ENCODE results near the gene NR1D1. TPM values are rescaled to one million over a fixed set of nuclear protein-coding genes. Genes with fewer than 3 reads are reported as not detected.

Gene NR1D1
- total and polyA plus RNA-seq, 4 donors = 3.2 to 19.6 (median 14.1) TPM

DNA sequence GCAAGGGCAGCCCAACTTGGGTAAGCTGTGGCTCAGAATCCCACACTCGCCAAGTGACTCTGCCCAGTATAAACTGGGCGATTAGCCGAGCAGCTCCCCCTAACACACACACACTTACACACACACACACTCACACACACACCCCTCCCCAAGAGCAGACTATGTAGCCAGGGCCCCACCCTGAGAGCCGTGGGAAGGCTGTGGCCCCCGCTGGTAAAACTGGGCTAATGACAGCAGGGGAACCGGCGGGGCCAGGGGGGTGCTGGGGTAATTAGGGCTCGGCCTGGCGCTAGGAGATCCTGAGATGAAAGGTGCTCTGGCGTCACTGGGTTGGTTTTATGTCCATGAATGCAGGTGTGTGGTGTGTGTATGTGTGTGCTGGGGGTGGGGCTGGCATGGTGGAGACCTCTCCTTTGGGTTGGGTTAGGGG, 38.8 kb downstream of the NR1D1 start:
- H3K36me3 ChIP-seq (ENCODE audit: control insufficient read depth in 4 of 4, insufficient read depth in 4 of 4, low read length in 4 of 4) = no peaks in the 10 kb centered on the region
- peaks cover 12 to 30% (median 19%) of the 10 kb centered on the region in 5 donors for H3K4me1 ChIP-seq (ENCODE audit: control insufficient read depth in 5 of 5, insufficient read depth in 5 of 5, low read length in 5 of 5)
- TF ChIP-seq, protein P1, sequence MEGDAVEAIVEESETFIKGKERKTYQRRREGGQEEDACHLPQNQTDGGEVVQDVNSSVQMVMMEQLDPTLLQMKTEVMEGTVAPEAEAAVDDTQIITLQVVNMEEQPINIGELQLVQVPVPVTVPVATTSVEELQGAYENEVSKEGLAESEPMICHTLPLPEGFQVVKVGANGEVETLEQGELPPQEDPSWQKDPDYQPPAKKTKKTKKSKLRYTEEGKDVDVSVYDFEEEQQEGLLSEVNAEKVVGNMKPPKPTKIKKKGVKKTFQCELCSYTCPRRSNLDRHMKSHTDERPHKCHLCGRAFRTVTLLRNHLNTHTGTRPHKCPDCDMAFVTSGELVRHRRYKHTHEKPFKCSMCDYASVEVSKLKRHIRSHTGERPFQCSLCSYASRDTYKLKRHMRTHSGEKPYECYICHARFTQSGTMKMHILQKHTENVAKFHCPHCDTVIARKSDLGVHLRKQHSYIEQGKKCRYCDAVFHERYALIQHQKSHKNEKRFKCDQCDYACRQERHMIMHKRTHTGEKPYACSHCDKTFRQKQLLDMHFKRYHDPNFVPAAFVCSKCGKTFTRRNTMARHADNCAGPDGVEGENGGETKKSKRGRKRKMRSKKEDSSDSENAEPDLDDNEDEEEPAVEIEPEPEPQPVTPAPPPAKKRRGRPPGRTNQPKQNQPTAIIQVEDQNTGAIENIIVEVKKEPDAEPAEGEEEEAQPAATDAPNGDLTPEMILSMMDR (IDR thresholded peaks at IDR 0.05; ENCODE audit: control extremely low read depth, extremely low read depth) = no peak
- ATAC-seq (ENCODE audit: insufficient read depth, low FRiP score) (no peak), DNase-seq (no peak)
- no peaks in the 10 kb centered on the region for H3K9me3 ChIP-seq (ENCODE audit: control insufficient read depth in 4 of 4, insufficient read depth in 3 of 4, low read length in 3 of 4)
- no peak overlapping the region for H3K9ac ChIP-seq (ENCODE audit: insufficient read depth in 1 of 2, low read length in 2 of 2)
- no peak overlapping the region for H3K4me3 ChIP-seq
- WGBS, 2 donors = 68 to 83% methylated on average over 10 of the region's 10 CpGs
- peak overlapping the region in 1 of 2 donors; percentile 49 for H3K27ac ChIP-seq (ENCODE audit: low read depth in 1 of 2, low read length in 1 of 2)
- H3K27me3 ChIP-seq (ENCODE audit: control insufficient read depth in 3 of 3, insufficient read depth in 3 of 3, low read length in 2 of 3) = peaks cover 0 to under 1% (median 0%) of the 10 kb centered on the region in 3 donors

DNA sequence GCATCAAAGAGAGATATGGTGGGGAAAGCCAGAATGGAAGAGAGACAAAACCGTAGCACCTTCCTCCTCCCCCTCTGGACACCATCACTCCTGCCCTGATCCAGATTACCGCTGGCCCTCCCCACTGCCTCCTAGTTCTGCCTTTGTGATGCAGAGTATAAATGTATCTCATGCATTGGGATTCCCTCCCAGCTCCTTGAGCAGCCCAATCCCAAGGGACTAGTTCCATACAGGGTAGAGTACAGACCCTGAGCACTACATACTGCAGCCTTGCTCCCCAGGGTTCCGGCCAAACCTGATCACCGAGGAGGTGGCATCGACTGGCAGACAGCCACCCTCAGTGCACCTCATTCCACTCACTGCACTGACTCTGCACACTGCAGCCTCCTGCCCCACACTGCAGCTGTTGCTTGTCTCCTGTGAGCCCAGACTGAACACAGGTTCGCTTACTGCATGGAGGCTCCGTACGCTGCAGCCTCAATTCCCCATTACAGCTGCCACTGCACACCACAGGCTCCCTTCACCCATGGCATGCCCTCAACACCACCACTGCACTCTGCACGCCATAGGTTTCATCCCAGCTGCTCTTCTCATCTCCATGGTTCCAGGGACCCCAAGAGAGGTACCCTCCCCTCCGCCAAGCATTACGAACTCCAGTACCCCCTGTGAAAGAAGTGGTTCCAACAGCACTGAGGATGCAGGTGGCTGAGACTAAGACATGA, 39.3 kb downstream of the NR1D1 start:
- Histone ChIP-seq H3K4me3 (no peak overlapping the region), H3K9me3 (ENCODE audit: control insufficient read depth in 4 of 4, insufficient read depth in 3 of 4, low read length in 3 of 4) (no peaks in the 10 kb centered on the region), H3K27ac (ENCODE audit: low read depth in 1 of 2, low read length in 1 of 2) (peak overlapping the region in 1 of 2 donors; percentile 2), H3K9ac (ENCODE audit: insufficient read depth in 1 of 2, low read length in 2 of 2) (no peak overlapping the region), H3K4me1 (ENCODE audit: control insufficient read depth in 5 of 5, insufficient read depth in 5 of 5, low read length in 5 of 5) (peaks cover 10 to 28% (median 19%) of the 10 kb centered on the region in 5 donors), H3K27me3 (ENCODE audit: control insufficient read depth in 3 of 3, insufficient read depth in 3 of 3, low read length in 2 of 3) (peaks cover 0 to 3% (median 0%) of the 10 kb centered on the region in 3 donors), H3K36me3 (ENCODE audit: control insufficient read depth in 4 of 4, insufficient read depth in 4 of 4, low read length in 4 of 4) (no peaks in the 10 kb centered on the region)
- 87 to 89% methylated on average over 11 of the region's 11 CpGs for WGBS, 2 donors
- no peak for DNase-seq
- no peak for ATAC-seq (ENCODE audit: insufficient read depth, low FRiP score)
- TF ChIP-seq, protein P1 (IDR thresholded peaks at IDR 0.05; ENCODE audit: control extremely low read depth, extremely low read depth) = no peak

DNA sequence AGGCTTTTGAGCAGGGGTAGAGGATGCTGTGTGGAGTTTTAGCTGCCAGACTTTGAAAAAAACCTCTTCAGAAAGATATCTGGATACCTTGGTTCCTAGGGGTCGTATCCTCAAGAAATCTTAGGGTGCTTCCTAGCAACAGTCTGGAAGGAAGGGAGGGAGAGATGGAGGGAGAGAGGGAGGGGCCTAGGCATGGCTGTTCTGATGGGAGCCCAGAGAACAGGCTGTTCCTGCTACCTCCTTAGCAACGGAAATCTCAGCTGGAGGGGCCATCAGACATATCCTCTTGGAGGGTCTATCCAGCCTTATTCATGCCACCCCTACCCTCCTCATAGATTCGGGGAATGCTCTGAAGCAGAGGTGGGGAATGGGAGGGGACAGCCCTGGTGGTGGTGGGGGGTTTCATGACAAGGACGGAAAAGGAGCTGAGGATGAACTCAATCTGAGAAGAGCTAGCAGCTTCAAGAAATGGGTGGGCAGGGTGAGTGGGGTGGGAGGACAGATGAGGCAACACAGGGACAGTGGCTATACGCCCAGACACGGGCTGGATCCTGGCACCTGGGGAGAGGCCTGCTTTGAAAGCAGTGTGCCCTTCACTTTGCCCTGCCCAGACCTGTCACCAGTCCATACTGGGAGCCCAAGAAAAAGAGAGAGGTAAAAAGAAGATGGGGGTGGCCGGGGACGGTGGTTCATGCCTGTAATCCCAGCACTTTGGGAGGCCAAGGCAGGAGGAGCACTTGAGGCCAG, 40.5 kb downstream of the NR1D1 start:
- H3K4me1 ChIP-seq (ENCODE audit: control insufficient read depth in 5 of 5, insufficient read depth in 5 of 5, low read length in 5 of 5) = peaks cover 8 to 20% (median 12%) of the 10 kb centered on the region in 5 donors
- H3K4me3 ChIP-seq = no peak overlapping the region
- no peak overlapping the region for H3K9ac ChIP-seq (ENCODE audit: insufficient read depth in 1 of 2, low read length in 2 of 2)
- H3K27ac ChIP-seq (ENCODE audit: low read depth in 1 of 2, low read length in 1 of 2) = peak overlapping the region in 1 of 2 donors; percentile 26
- H3K27me3 ChIP-seq (ENCODE audit: control insufficient read depth in 3 of 3, insufficient read depth in 3 of 3, low read length in 2 of 3) = peaks cover 0 to 3% (median 0%) of the 10 kb centered on the region in 3 donors
- ATAC-seq (ENCODE audit: insufficient read depth, low FRiP score) (no peak), DNase-seq (no peak)
- WGBS, 2 donors = 77 to 89% methylated on average over 8 of the region's 8 CpGs
- H3K36me3 ChIP-seq (ENCODE audit: control insufficient read depth in 4 of 4, insufficient read depth in 4 of 4, low read length in 4 of 4) = no peaks in the 10 kb centered on the region
- H3K9me3 ChIP-seq (ENCODE audit: control insufficient read depth in 4 of 4, insufficient read depth in 3 of 4, low read length in 3 of 4) = no peaks in the 10 kb centered on the region
- TF ChIP-seq, protein P1 (IDR thresholded peaks at IDR 0.05; ENCODE audit: control extremely low read depth, extremely low read depth) = no peak
